GM12891 (cell line): ENCODE results near the gene KPTN.

Experiments
- POLR2A ChIP-seq: IDR thresholded peaks from 2 replicates; pipeline ENCODE4 v1.6.1; 2011; ENCODE audit warnings: low read depth, low read length, control low read depth
- POLR2AphosphoS5 ChIP-seq: IDR thresholded peaks from 2 replicates; pipeline ENCODE4 v1.6.1; 2011; ENCODE audit warnings: low read depth, low read length, control low read depth

DNA sequence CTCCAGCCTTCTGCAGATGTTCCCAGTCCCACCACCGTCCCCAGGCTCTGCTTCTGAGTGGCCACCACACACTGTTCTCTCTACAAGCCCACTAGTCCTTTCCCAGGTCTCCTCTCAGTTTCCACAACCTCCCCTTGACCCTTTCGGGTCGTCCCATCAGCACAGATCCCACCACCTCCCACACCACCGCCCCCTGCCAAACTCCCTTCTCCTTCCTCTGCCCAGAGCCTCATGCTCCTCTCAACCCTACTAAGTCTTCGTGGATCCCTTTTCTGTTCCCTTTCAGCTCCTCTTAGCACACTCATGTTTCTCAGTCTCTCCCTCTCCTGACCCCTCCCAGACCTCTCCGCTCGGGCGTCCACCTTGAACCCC, 28.9 kb upstream of the KPTN start:
- no peak for TF ChIP-seq POLR2A
- TF ChIP-seq POLR2AphosphoS5, result no peak
